Loucy (cell line): ENCODE measurements around the gene PRSS2.
"Not testable (repeated sequence)": the region's sequence is repeated elsewhere in the genome, so short reads cannot be mapped to it uniquely, and the experiment has no call there.

Experiments
- H2AFZ ChIP-seq: fragments of 200-600 bp; sonication (generic); 2 replicates; pipeline ENCODE4 v1.6.0; 2016; ENCODE audit warnings: antibody characterized with exemption, mild to moderate bottlenecking, low read length, moderate library complexity
- H3F3A ChIP-seq: fragments of 200-600 bp; 2 replicates; pipeline ENCODE4 v1.6.0; 2016; ENCODE audit warnings: antibody characterized with exemption, low read depth, mild to moderate bottlenecking
- H3K27me3 ChIP-seq: fragments of 200-600 bp; sonication (generic); 2 replicates; pipeline ENCODE4 v1.6.1; 2014; ENCODE audit warnings: low read length, mild to moderate bottlenecking; ENCODE audit not compliant: insufficient read depth, poor library complexity, severe bottlenecking
- H3K36me3 ChIP-seq: fragments of 200-600 bp; sonication (generic); 2 replicates; pipeline ENCODE4 v1.6.1; 2016; ENCODE audit warnings: low read length; ENCODE audit not compliant: insufficient read depth
- H3K4me1 ChIP-seq: fragments of 200-600 bp; sonication (generic); 2 replicates; pipeline ENCODE4 v1.5.1; 2014; ENCODE audit warnings: low read length, mild to moderate bottlenecking; ENCODE audit not compliant: insufficient read depth, poor library complexity, severe bottlenecking
- H3K4me2 ChIP-seq: fragments of 200-600 bp; sonication (generic); 2 replicates; pipeline ENCODE4 v1.6.0; 2014; ENCODE audit warnings: antibody characterized with exemption, low read length, low read depth, mild to moderate bottlenecking; ENCODE audit not compliant: poor library complexity, severe bottlenecking
- H3K4me3 ChIP-seq: fragments of 200-600 bp; sonication (generic); 2 replicates; pipeline ENCODE4 v1.5.1; 2014; ENCODE audit warnings: low read length, mild to moderate bottlenecking, mixed read lengths; ENCODE audit not compliant: poor library complexity, severe bottlenecking
- H3K79me2 ChIP-seq: fragments of 200-600 bp; sonication (generic); 2 replicates; pipeline ENCODE4 v1.6.1; 2014; ENCODE audit warnings: low read length; ENCODE audit not compliant: insufficient read depth
- H3K9ac ChIP-seq: fragments of 200-600 bp; sonication (generic); 2 replicates; pipeline ENCODE4 v1.6.0; 2014; ENCODE audit warnings: mild to moderate bottlenecking, low read depth, low read length, moderate library complexity; ENCODE audit not compliant: poor library complexity, severe bottlenecking
- H3K9me2 ChIP-seq: fragments of 200-600 bp; sonication (generic); replicated peaks from 2 replicates; pipeline ENCODE4 v1.6.1; 2016; ENCODE audit warnings: low read depth, low read length, mixed read lengths
- H3K9me3 ChIP-seq: fragments of 200-600 bp; sonication (generic); 2 replicates; pipeline ENCODE4 v1.6.1; 2014; ENCODE audit warnings: mild to moderate bottlenecking, antibody characterized with exemption, low read length, low read depth; ENCODE audit not compliant: insufficient read depth
- H4K20me1 ChIP-seq: fragments of 200-600 bp; sonication (generic); 2 replicates; pipeline ENCODE4 v1.6.0; 2014; ENCODE audit warnings: antibody characterized with exemption, low read length, mild to moderate bottlenecking; ENCODE audit not compliant: insufficient read depth, poor library complexity, severe bottlenecking
- CTCF ChIP-seq: fragments of 200-600 bp; sonication (generic); conservative IDR thresholded peaks from 2 replicates; pipeline ENCODE4 v1.5.1; 2014; ENCODE audit warnings: mild to moderate bottlenecking, antibody characterized with exemption, low read length
- EZH2phosphoT487 ChIP-seq: fragments of 200-600 bp; IDR thresholded peaks from 2 replicates; pipeline ENCODE4 v1.6.1; 2018; ENCODE audit warnings: antibody characterized with exemption, mild to moderate bottlenecking, moderate library complexity, borderline replicate concordance

The PRSS2 gene

DNA sequence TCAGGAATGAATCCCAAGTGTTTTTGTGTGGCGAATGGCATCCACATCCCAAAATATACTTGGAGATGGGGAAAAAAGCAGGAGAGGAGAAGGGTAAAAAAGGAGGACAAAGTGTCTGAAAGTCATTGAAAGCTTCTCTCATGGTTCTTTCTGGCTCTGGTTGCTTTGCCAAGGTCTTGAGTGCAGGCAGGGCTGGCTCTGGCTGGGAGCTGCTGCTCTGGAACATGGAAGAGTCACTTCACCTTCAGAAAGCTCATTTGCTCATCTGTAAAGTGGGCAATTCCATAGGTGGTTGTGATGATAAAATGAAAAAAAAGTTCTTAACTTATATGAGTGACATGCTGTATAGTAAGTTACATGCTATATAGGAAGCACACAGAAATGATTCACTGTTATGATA is 2.9 kb upstream of the PRSS2 start:
- Histone ChIP-seq H3K4me2 (no peak overlapping the region), H3K9ac (no peak overlapping the region), H3K9me3 (no peaks in the 10 kb centered on the region), H3K79me2 (no peaks in the 10 kb centered on the region), H3K9me2 (no peaks in the 10 kb centered on the region), H3K4me3 (no peak overlapping the region), H3K27me3 (no peaks in the 10 kb centered on the region), H3K4me1 (no peaks in the 10 kb centered on the region), H3F3A (no peaks in the 10 kb centered on the region), H4K20me1 (no peaks in the 10 kb centered on the region), H2AFZ (no peak overlapping the region), H3K36me3 (no peaks in the 10 kb centered on the region)
- TF ChIP-seq EZH2phosphoT487 (no peak), CTCF (no peak)

GRCh38 chr7:142768885-142769284 is 1.9 kb upstream of the PRSS2 start:
- not testable (repeated sequence) for H2AFZ ChIP-seq, H3K9me3 ChIP-seq, H3K36me3 ChIP-seq, H3K27me3 ChIP-seq, H3F3A ChIP-seq, H3K79me2 ChIP-seq, H4K20me1 ChIP-seq, H3K4me2 ChIP-seq, H3K4me1 ChIP-seq, H3K4me3 ChIP-seq, H3K9ac ChIP-seq, H3K9me2 ChIP-seq

GRCh38 chr7:142771353-142771723 is 568 bp downstream of the PRSS2 start:
- no peak overlapping the region for H3K4me2 ChIP-seq
- no peak overlapping the region for H3K9ac ChIP-seq
- H3K36me3 ChIP-seq: no peaks in the 10 kb centered on the region
- H3K79me2 ChIP-seq: no peaks in the 10 kb centered on the region
- no peaks in the 10 kb centered on the region for H4K20me1 ChIP-seq
- no peak for TF ChIP-seq EZH2phosphoT487
- TF ChIP-seq CTCF: no peak
- no peaks in the 10 kb centered on the region for H3F3A ChIP-seq
- H2AFZ ChIP-seq: no peak overlapping the region
- H3K9me3 ChIP-seq: no peaks in the 10 kb centered on the region
- H3K9me2 ChIP-seq: no peaks in the 10 kb centered on the region
- no peaks in the 10 kb centered on the region for H3K27me3 ChIP-seq
- H3K4me3 ChIP-seq: no peak overlapping the region
- no peaks in the 10 kb centered on the region for H3K4me1 ChIP-seq

GRCh38 chr7:142772051-142772450 is 1.3 kb downstream of the PRSS2 start:
- Histone ChIP-seq H3K36me3 (no peaks in the 10 kb centered on the region), H3K9ac (no peak overlapping the region), H3K4me3 (no peak overlapping the region), H2AFZ (no peak overlapping the region), H4K20me1 (no peaks in the 10 kb centered on the region), H3K4me2 (no peak overlapping the region), H3K27me3 (no peaks in the 10 kb centered on the region), H3F3A (no peaks in the 10 kb centered on the region), H3K4me1 (no peaks in the 10 kb centered on the region), H3K9me3 (no peaks in the 10 kb centered on the region), H3K79me2 (no peaks in the 10 kb centered on the region), H3K9me2 (no peaks in the 10 kb centered on the region)
- no peak for TF ChIP-seq CTCF
- no peak for TF ChIP-seq EZH2phosphoT487
